AG04449 (cell line): Measurements from ENCODE around the gene CBR4.

Source experiments
- CTCF ChIA-PET: fragments of 350-600 bp; formaldehyde crosslinking; extraction: SDS; loops from one replicate; lab custom pipeline; 2021; ENCODE audit warnings: antibody characterized with exemption; lab: Yijun Ruan, JAX
- POLR2A ChIA-PET: fragments of 400-600, 350-600 bp; formaldehyde crosslinking; extraction: SDS; loops from one replicate; lab custom pipeline; 2020; ENCODE audit warnings: antibody characterized with exemption, inconsistent platforms; lab: Yijun Ruan, JAX
- DNase-seq: peaks from one replicate; pipeline ENCODE4 v3.0.0-alpha.2; 2010; ENCODE audit warnings: low read depth, low spot score
- H3K4me3 ChIP-seq: 2 replicates; pipeline ENCODE4 v1.5.1; 2011; ENCODE audit warnings: low read depth, mild to moderate bottlenecking, control low read depth, low read length
- CTCF ChIP-seq: IDR thresholded peaks from one replicate; pipeline ENCODE4 v1.5.1; 2011; ENCODE audit warnings: mild to moderate bottlenecking, moderate library complexity, low read length, control low read depth, inconsistent platforms; ENCODE audit not compliant: insufficient read depth; ENCODE audit errors: missing control alignments

The CBR4 gene

GRCh38 chr4:169030562-169030982 lies 20.5 kb upstream of the CBR4 start:
- ChIA-PET POLR2A (no interaction called here), CTCF (interaction anchor here (1.7 kb wide), 1 partner anchor 536 kb away, joined by 5 read pairs; no protein-coding TSS in a partner anchor)
- TF ChIP-seq CTCF: no peak
- DNase-seq: no peak
- H3K4me3 ChIP-seq: no peak overlapping the region

- no peak for TF ChIP-seq CTCF
- DNase-seq: no peak
- ChIA-PET POLR2A (no interaction called here), CTCF (interaction anchor here (1.7 kb wide), 1 partner anchor 537 kb away, joined by 5 read pairs; no protein-coding TSS in a partner anchor)
- no peak overlapping the region for H3K4me3 ChIP-seq
Measured at GRCh38 chr4:169029947-169030346, 19.9 kb upstream of the CBR4 start.

GRCh38 chr4:169027663-169028062 lies 17.6 kb upstream of the CBR4 start:
- CTCF ChIA-PET: interaction anchor here (0.7 to 1.5 kb wide), 2 partner anchors 10 to 13 kb away, joined by 3 read pairs; no protein-coding TSS in a partner anchor
- DNase-seq: no peak
- no peak for TF ChIP-seq CTCF
- no peak overlapping the region for H3K4me3 ChIP-seq
- POLR2A ChIA-PET: no interaction called here

- no peak for DNase-seq
- CTCF ChIA-PET: interaction anchor here (0.9 to 3.9 kb wide), 19 partner anchors 8 to 541 kb away, joined by 3 to 26 read pairs (median 4); partner anchors contain the start of genes CBR4 and SH3RF1
- POLR2A ChIA-PET: no interaction called here
- no peak for TF ChIP-seq CTCF
- H3K4me3 ChIP-seq: no peak overlapping the region
Measured at GRCh38 chr4:169025184-169025583, 15.1 kb upstream of the CBR4 start.

GRCh38 chr4:169024762-169025161 lies 14.7 kb upstream of the CBR4 start:
- peak; percentile 59 for TF ChIP-seq CTCF
- ChIA-PET CTCF (interaction anchor here (0.8 to 3.9 kb wide), 20 partner anchors 8 to 542 kb away, joined by 3 to 26 read pairs (median 4); partner anchors contain the start of genes CBR4 and SH3RF1), POLR2A (interaction anchor here (0.6 kb wide), 1 partner anchor 231 kb away, joined by 3 read pairs; no protein-coding TSS in a partner anchor)
- no peak overlapping the region for H3K4me3 ChIP-seq
- DNase-seq: no peak

- no peak overlapping the region for H3K4me3 ChIP-seq
- ChIA-PET CTCF (interaction anchor here (1.1 to 1.3 kb wide), 2 partner anchors 13 to 467 kb away, joined by 3 read pairs; no protein-coding TSS in a partner anchor), POLR2A (no interaction called here)
- no peak for TF ChIP-seq CTCF
- no peak for DNase-seq
Measured at GRCh38 chr4:169018406-169018805, 8.4 kb upstream of the CBR4 start.
